HG02885 (cell line): ENCODE results near the gene EPHA4.

Experiments
- ATAC-seq: cut with Tn5 transposase; IDR thresholded peaks from one replicate; pipeline ENCODE4 v1.9.1; 2021; ENCODE audit warnings: mild to moderate bottlenecking; ENCODE audit not compliant: unreplicated experiment, poor library complexity

EPHA4 gene

DNA sequence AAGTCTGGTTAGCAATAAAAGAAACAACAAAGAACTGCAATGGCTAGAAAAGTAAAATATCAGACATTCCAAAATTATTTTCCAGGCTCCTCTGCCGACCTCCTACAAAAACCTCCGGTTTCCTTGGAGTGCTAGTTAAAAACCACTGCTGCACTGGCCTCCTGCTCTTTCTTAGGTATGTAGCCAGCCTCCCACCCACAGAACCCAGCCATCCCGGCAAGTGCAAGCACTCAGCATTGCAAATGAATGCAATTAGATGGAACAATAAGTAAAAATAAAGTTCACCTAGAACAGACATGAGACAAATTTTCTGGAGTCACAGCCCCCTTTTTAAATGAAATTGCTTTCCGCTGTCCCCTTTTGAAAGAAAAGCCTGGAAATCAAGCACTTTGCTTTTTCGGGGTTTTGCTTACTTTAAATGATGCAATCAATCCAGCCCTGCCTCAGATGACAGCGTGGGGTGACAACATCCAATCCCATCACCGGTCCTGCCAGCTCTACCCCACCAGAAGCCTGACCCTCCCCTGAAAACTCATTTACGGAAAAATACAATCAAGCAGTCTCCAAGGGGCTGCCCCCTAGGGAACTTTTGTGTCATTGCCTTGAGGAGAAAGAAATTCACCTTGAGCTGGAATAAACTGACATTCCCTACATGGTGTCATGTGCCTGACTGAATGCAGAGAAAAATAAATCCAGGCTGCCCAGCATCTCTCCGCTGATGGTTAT lies 199.8 kb downstream of the EPHA4 start:
- no peak for ATAC-seq

DNA sequence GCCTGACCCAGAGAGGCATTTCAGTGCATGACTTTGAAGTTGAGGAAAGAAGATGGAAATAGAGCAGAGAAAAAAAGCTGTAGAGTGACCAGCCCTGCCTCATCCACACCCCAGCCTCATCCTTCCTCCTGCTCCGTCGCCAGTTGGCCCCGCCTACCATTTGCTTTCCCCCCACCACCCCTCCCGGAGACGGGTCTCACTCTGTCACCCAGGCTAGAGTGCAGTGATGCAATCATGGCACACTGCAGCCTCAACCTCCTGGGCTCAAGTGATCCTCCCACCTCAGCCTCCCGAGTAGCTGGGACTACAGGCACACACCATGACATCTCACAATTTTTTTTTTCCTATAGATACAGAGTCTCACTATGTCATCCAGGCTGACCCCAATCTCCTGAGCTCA lies 200.8 kb downstream of the EPHA4 start:
- no peak for ATAC-seq

DNA sequence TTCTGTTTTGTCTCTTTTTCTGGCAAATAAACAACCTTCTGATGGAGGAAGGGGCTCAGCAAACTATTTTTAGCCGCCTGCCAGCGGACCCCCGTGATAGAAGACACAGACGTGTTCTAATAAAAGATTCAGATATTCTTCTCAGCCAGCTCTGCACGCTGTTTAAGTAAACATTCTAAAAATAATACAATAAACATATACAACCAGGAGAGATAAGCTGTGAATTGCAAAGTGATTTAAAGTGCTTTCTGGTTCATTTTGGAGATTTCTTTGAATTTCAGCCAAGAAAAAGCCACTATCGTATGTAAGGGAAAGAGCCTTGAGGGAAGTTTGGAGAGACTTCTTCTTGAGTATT lies 201.3 kb downstream of the EPHA4 start:
- ATAC-seq: no peak

DNA sequence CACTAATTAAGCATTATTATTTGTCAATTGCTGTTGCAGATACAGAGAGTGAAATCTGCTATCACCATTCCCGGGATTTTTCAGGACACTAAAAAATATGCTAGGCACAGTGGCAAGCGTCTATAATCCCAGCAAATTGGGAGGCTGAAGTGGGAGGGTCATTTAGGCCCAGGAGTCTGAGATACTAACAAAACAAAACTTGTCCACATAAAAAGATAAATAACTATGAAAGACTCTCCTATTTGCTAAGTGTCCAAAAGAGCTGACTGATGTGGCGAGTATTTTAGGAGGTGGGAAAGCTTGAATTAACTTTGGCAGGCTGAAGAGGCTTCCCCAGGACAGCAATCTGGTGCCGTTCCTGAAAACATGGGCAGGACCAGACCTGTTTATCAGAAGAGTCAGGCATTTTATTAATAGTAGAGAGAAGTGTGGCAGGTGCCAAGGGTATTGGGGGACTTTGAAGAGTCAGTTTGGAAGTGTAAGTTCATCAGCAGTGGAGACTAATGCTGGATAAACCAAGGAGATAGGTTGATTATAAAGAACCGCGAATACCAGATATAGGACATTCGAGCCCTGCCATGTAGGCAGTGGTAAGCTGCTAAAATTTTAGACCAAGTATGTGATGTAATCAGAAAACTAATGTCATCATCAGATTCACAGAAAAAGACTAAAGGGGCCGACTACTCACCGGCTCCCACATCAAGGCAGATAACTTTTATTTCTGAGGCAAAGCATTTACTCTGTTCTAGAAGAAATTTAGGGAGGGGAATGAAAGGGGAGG lies 201.8 kb downstream of the EPHA4 start:
- ATAC-seq: no peak
